Stimulated activated CD8-positive, alpha-beta memory T cell treated with anti-CD3 and anti-CD28 coated beads, Interleukin-12 subunit alpha, Interleukin-12 subunit beta, amount 100 ng/mL, for 1 hour (primary cell): ENCODE results near the gene GPR31.
"Not testable (repeated sequence)": the region's sequence is repeated elsewhere in the genome, so short reads cannot be mapped to it uniquely, and the experiment has no call there.

Experiments used
- DNase-seq: peaks from one replicate; pipeline ENCODE4 v3.0.0-alpha.2; 2020; ENCODE audit warnings: low read depth

Gene GPR31, protein sequence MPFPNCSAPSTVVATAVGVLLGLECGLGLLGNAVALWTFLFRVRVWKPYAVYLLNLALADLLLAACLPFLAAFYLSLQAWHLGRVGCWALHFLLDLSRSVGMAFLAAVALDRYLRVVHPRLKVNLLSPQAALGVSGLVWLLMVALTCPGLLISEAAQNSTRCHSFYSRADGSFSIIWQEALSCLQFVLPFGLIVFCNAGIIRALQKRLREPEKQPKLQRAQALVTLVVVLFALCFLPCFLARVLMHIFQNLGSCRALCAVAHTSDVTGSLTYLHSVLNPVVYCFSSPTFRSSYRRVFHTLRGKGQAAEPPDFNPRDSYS

DNA sequence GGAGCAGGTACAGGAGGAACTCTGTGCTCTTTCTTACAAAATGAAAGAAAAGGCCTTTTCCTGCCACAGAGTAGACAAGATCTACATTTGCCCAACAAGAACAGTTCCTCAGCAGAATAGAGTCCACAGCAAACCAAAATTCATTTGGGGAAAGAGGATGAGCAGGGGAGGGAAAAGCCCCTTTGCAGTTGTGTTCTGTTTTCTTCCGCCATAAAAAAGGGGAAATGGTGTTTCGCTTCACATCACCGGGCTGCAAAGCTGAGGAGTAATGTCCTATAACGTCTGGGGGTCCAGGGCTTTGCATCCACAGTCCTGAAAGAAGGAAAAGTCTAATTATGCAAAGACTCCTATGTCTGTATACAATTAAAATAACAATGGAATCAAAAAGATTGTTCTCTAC, at the start of gene GPR31:
GPR31 (minus strand) TSS at position 118 of the 400 bp plus-strand sequence. CDS start 149 bp downstream, outside the sequence.
- DNase-seq, result no peak

DNA sequence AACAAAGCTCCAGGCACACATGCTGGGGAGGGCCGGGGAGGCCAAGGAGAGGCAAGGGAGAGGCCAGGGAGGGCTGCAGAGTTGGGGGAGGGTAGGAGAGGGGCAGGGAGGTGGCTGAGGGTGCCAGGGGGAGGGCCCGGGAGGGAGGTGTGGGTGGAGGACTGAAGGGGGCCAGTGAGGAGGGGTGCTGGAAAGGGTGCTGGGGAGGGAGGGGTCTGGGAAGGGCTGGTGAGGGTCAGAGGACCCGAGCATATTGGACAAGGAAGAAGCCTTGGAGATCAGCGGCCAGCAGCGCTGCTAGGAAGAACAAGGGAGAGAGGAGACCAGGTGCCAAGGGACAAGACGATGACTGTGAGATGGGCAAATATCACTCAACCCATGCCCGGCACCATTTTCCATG, 49.7 kb upstream of the GPR31 start:
- DNase-seq, result no peak

DNA sequence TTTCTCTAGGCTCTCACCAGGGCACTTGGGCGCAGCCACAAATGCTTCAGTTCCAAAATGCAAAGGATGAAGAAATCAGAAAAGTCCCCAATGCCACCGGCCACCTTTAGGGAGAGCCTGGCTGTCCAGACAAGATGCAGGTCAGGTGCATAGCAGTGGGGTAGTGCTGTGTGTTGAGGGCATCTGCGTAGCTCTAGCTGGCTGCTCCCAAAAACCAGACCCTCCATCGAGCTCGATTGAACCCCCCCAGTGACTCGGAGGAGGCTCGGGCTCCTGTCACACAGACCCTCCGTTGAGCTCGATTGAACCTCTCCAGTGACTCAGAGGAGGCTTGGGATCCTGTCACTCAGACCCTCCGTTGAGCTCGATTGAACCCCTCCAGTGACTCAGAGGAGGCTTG, 47.5 kb upstream of the GPR31 start:
- DNase-seq, result not testable (repeated sequence)

DNA sequence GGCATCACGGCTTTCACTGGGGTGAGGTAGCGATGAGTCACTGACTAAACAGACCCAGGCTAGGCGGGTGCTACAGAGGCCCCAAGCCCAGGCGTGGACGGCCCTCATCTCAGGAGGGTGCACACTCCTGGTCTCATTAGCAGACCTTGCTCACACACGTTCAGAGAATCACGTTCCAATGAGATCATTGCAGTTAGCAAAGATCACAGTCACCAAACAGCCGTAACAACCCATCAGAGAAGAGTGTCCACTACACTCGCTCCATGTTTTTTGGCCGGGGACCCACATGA, 46.2 kb upstream of the GPR31 start:
- DNase-seq, result not testable (repeated sequence)

DNA sequence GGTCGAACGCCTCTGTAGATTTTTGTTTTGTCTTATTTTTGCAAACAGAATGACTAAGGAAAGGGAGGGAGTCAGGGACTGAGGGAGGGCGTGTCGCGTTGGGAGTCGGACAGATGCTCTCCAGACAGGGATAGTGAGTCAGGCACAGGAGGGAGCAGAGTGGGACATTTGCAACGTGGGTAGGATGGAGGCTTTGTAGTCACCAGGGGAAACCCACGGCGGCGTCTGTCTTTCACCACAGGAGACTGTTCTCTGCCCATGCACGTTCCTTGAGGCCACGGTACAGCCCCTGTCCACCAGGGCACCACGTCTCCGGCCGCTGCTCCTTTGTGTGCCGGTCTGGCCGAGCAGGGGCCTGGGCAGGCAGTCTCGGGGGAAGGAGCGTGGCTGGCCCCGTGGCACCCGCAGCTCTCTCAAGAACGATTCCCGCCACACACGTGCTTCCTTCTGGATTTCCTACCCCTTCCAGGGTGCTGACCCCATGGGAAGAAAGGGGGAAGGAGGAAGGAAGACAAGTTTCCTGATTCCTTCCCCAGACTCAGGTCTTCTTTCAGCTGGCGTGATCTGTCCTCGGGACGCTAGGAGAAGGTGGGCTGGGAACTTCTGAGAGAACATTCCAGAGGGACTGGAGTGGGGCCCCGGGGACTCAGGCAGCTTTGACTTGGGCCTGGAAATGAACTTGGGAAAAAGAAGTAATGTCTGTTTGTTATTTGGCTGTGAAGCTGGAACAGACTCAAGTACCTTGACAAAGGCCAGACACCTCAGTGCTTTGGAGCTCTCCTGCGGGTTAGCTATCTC, 45.7 kb upstream of the GPR31 start:
- DNase-seq, result not testable (repeated sequence)

DNA sequence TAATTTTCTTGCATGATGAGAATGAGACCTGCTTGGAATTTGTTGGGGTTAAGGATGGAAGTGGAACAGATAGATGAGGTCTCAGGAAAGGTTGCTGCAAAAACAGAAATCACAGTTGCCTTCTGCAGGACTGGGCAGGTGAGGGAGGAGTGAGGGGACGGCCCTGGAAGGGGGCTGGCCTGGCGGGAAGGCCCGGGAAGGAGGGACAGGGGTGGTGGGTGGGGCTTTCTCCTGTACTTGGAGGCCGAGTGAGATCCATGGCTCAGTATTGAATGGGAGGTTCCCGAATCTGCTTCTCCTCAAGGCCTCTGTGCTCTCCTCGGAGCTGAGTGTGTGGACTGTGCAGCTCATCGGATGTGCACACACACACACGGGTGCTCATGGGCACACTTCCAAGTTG, 44.8 kb upstream of the GPR31 start:
- DNase-seq, result not testable (repeated sequence)

DNA sequence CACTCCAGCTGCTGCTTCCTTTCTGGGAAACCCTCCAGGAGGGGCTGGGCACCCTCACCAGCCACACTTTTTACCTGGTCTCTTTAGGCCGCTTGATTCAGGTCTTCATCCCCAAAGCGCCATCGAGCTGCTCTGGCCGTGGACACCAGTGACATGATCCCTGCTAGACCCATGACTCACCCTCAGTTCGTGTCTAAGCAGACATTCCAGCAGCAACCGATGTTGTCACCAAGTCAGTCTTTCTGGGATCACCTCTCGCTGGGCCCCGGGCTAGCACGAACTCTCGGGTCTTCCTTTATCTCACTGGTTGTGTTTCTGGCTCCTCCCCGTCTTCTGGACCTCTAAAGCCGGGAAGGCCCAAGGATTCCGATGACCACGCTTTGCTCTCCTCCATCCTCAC, 43.0 kb upstream of the GPR31 start:
- no peak for DNase-seq

DNA sequence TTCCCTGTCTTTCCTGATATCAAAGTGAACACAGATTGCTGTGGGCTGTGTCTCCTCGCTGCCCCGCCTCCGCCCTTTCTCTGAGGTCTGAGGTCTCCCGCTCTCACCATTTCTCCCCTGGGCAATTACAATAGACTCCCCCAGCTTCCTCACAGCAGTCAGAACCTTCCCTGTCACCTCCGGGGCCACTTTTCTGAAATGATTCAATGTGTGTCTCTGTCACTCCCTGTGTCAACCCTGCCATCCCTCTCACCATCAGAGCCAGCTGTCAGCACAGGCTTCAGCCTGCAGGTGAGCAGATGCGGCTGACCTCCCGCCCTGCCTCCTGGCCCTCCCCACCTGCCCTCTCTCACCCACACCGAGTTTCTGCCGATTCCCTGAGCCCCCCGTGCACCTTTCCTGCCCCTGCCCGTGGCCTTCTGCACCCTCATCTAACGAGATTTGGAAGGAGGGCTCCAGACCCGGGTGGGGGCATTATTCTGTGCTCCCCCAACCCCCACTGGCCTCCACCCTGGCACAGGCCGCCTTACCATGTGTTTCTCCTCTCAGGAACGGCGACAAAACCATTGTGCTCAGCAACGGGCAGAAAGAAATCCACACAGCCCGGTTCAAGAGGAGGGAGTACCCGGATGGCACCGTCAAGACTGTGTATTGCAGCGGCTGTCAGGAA, 38.3 kb upstream of the GPR31 start:
- DNase-seq, result not testable (repeated sequence)

DNA sequence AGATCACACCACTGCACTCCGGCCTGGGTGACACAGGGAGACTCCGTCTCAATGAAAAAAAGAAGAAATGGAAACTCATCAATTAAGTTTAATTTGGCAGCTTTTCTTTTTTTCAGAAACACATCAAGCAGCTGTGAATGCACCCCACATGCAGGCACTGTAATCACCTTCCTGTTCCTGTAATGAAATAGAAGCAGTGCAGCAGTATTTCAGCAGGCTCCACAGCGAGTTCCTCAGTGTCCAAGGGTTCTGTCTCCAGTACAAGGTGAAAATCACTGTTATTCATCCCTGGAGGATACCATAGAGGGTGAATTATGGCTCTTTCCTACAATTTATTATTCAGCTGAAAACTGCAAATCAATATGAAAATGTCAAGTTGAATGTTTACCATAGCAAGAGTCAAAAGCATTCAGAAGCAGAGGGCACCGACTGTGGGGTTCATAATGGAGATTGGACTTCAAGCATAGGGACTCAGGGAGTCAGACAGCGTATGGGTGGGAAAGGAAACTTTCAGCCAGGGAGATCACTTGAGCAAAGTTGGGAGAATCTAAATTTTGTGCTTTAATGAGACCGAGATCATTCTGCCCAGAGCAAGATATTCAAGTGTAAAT, 35.8 kb upstream of the GPR31 start:
- DNase-seq, result not testable (repeated sequence)

DNA sequence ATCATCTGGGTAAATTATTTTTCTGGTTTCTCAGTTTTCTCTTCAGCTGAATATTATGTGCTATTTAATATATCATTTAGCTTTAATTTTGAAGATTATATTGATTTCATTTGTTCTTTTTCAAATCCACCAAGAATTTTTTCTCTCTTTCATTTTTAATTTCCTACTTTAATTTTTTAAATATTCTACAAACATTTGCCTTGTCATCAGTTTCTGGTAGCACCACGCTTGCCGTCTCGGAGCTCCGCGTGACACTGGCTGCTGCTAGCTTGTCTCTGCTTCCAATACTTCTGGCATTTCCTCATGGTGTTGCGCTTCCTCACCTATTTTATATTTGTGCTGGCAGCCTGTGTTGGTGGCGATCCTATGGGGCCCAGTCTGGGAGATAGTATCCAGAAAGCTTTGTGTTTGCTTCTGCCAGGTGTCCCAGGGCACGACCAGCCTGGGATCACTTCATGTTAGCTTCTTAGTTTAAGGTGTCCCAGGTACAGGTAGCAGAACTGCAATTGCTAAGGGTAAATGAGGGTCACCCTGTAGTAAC, 33.3 kb upstream of the GPR31 start:
- not testable (repeated sequence) for DNase-seq

DNA sequence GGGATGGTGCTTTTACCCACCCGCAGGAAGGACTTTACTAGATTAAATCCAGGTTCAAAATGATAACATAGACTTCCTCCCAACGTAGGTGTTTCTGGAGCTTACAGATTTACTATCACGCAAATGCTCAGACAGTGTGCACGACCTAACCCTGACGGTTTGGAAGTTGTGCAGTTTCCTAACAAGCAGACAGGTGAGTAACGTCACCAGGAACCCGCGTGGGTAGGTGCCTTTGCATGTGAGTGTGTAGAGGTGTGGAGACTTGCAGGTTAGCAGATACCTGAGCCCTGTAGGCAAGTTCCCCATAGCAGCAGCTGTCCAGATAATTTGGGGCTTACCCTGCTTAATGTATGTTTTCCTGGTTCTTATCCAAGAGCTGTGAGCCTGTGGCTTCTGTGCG, 29.5 kb upstream of the GPR31 start:
- DNase-seq, result not testable (repeated sequence)

DNA sequence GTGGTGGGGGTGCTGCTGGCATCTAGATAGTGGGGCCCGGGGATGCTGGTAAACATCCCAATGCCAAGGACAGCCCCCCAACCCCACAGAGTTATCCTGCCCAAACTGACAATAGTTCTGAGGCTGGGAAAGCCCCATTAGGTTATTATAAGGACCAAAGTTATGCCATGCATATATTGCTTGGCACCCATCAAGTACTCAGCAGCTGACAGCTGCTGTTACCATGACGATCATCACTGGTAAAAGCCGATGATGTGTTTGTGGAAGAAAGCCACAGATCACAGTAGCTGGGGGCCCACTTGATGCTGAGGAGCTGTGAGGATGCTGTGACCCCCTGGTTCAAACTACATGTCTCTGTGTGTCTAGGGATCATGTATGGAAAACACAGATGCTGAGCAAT, 27.3 kb upstream of the GPR31 start:
- not testable (repeated sequence) for DNase-seq

DNA sequence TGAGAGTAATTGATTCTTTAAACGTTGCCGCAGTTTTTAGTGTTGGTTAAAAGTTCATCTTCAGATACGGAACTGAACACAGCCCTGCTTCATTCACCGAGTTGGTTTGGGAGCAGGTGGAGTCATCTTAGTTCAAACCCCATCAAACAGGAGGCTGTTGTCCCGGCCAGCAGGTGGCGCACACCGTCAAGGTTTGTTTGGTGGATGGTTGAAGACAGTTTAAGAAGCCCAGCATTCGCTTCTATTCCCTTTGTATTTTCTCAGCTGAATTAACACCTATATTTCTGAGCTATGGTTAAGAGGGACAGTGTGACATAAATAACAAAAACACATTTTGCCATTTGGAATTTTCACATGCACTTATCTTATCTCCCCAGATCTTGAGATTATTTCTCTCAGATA, 25.1 kb upstream of the GPR31 start:
- DNase-seq, result not testable (repeated sequence)

DNA sequence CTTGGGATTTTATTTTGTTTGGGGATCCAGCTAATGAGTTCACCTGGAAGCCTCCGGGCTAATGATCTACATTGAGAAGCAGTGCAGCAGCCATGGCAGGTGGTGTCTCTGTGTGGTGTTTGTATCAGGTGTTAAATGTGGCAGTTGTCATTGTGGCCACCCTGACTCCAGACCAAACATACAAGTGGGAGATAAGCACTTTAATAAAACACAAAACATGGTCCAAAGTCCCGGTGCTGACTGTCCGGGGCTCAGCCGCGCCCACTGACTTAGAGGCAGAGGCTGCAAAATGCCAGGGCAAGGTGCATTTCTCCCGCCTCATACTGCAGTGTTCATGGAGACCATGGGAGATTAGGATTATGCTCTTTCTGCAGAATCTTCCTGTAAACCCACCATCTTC, 23.6 kb upstream of the GPR31 start:
- not testable (repeated sequence) for DNase-seq

DNA sequence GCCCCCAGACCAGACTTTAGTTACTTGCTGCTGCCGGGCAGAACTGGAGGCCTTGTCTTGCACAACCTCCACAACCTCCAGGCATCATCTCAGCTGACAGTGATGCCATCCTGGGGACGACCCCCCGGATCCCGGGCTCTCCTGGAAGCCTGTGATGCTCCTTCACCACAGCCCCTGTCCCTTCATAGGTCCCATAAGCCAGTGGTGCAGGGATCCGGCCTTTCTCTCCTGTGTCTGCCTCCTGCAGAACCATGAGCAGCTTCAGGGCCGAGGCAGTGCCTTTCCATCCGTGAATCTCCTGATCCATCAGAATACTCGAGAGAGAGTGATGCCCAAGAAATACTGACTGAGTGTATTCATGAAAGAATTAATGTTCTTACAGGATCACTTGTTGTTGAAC, 22.3 kb upstream of the GPR31 start:
- not testable (repeated sequence) for DNase-seq

DNA sequence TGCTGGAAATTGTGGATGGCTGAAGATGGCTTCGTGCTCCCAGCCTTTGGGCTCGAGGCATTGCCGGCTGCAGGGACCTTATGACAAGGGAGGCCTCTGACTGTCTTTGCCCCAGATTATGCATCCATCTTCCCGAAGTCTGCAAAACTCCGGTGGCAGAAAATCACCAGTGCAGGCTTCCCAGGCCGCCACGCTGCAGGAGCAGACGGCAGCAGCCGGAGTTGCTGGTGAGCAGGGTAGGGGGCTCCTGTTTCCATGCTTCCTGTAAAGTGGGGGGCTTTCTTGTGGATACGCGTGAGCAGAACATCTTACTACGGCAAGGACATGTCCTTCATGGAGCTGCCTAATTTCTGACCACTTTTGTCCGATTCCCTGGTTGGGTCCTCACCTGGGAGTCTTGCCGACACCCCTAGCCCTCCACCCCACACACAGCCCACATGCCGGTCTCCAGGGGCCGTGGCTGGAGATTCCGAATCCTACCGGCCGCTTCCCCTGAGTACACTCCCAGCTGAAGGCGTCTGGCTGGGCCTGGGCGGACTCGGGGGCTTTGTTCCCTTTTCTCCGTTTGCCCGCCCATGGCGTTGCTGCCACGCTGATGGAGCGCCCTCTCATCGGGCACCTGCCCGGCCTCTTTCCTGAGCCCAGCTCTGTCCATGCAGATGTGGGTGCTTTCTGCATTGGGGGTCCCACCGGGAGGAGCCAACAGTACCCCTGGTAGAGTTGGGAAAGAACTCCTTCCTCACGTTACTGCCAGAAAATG, 21.3 kb upstream of the GPR31 start:
- DNase-seq, result not testable (repeated sequence)

DNA sequence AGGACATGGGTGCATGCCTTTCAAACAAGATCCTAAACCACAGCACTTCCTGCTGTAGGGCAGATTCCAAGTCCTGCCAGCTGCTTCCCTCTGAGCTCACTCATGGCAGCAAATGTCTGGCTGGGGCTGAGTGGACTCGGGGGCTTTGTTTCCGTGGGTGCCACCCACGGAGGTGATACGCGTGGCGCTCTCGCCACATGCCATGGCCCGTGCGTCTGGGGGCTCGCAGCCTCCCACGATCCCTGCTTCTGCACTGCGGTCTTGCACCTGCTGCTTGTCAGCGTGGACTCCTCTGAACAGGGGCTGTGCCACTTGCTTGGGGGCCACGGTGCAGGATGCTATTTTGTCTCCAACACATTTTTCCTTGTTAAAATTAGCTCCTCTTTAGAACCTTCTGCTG, 19.5 kb upstream of the GPR31 start:
- not testable (repeated sequence) for DNase-seq

DNA sequence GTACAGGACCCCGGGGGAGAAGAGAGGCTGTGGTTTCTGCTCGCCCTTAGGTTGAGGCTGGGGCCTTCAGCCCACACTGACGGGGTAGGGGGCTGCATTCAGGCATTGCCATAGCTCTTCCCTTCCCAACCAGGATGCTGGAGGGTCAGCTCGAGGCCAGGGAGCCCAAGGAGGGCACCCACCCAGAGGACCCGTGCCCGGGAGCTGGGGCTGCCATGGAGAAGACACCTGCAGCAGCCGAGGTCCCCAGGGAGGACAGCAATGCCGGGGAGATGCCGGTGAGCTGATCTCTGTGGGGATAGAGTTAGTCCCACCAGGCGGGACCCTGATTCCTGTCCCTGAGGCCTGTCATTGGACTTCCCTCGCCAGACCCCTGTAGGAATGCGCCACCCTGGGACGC, 14.2 kb upstream of the GPR31 start:
- not testable (repeated sequence) for DNase-seq

DNA sequence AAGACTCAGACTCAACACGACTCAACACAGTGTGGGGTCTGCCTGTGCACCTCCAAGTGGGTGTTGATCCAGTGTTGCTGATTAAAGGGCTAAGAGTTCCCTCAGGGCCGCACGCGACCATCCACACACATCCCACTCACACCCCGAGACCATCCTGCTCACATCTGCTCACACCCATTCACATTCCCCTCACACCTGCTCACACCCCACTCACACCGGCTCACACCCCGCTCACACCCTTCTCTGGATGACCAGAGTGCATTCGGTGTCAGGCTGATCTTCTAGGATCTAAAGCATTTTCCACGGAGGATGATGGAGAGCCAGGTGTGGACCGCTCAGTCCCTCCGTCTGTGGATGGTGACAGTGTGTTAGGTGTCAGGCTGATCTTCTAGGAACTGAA, 13.5 kb upstream of the GPR31 start:
- DNase-seq, result not testable (repeated sequence)

DNA sequence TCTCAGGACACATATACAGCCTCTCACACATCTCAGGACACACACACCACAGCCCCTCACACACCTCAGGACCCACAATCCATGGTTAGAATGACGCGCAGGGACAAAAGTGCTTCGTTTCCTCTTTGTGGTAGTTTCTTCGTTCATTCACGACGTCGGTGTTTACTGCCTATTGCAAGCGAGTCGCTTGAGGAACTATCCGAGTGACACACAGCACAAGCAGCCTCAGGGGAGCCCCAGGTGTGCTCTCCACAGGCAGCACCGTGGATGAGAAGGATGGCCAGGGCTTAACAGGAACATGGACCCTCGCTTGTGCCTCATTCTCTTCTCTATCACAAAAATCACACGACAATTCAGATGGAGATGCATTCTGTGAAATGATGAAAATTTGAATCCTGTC, 12.1 kb upstream of the GPR31 start:
- not testable (repeated sequence) for DNase-seq

DNA sequence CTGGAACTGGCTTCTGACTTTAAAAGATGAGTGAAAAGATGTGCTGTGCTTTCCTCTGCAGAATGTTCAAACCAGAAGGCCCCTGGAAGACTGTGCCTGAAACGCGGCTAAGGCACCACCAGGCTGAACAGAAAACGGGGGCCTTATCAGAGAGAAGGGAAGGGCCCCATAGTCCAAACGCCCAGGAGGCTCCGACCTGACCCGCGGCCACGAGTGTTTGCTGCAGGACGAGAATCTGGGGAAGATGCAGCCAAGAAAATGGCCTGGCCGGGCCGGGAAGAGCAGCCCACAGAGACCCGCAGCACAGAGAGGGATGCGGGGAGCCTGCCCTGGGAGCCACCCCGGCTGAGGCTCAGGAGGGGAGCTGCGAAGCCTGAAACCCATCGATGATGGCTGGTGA, 10.5 kb upstream of the GPR31 start:
- not testable (repeated sequence) for DNase-seq
